H54 (cell line): ENCODE measurements around the gene C2CD4B.
A peak's percentile ranks its signal among the peaks of the same experiment; 100 is the strongest.

ENCODE experiments used
- DNase-seq: peaks from one replicate; pipeline ENCODE4 v3.0.0; 2011; ENCODE audit warnings: low spot score, mixed read lengths; ENCODE audit not compliant: insufficient read length
- FAIRE-seq: peaks from 3 replicates; lab custom pipeline; 2011; peaks lifted over from hg19 to GRCh38; lab: Jason Lieb, UNC
- POLR2A ChIP-seq: IDR thresholded peaks from 2 replicates; pipeline ENCODE4 v1.6.1; 2011; ENCODE audit warnings: low read depth, mild to moderate bottlenecking, low read length

C2CD4B gene

DNA sequence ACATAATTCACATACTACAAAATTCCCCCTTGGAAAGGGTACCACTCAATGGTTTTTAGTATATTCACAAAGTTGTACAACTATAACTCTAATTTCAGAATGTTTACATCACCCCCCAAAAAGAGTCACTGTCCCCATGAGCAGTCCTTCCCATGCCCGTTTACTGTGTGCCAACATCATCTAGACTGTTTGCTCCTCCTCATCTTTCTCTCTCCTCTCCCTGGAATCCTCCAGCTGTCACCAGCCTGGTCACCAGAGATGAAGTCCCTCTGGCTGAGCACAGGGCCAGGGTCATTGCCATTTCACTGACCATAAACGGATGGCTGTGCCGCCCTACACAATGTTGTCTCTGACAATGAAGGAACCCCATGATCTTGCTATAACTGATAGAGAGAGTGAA is 45.2 kb downstream of the C2CD4B start:
- no peak for TF ChIP-seq POLR2A
- no peak for FAIRE-seq
- DNase-seq: no peak

DNA sequence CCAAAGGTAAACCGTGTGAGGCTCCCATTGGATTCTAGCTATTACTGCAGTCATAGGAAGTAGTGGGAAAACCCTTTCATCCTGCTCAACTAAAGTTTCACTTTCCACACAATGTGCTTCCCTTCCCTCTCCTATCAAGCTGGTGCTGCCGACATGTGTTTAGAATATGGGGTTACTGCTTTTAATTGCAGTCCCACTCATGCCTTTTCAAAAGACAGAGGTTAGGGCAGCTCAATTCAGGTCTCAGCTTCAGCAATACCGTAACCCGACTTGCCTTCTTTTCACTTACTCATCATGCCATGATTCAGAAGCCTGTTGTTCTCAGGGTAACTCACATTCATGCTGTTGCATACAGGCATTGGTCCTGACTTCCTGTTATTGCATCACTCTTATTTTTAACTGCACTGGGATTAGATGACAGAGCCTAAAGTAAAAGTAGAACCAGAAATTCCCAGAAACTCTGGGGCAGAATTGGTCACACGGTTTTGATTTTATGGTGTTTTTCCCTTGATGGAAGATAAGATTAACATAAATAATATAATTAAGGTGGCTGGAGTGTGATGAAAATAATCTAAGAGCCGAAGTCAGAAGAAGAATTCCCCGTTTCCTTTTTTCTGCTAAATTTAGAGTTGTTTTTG is 45.7 kb downstream of the C2CD4B start:
- FAIRE-seq (peak; percentile 64), DNase-seq (peak; percentile 42)
- TF ChIP-seq POLR2A: no peak

DNA sequence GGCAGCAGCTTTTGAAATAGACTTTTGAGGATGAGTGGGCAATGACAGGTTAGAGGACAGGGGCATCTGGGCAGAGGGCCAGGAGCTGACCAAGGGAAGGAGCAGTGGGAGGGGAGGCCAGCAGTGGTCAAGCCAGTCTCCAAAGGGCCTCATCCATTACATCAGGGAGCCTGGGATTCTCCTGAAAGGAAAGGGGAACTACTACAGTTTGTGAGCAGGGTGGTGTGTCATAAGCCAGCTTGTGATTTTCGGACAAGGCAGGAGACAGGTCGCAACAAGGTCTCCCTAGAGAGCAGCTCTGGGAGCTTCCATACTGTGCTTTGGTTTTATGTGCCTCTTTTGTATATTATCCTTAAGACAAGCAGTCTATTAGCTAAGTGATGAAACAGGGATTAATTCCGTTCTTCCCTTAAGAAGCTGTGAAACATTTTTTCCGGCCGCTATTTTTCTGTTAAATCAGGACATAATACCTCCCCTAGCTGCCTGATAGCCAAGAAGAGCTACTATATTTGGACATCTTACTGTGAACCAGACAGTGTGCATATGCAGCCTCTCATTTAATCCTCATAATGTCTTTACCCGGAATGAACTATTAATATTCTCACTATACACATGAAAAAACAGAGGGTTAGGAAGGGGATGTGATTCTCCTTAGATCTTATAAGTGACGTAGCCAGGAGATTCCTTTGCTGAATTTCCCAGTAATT is 46.4 kb downstream of the C2CD4B start:
- no peak for DNase-seq
- TF ChIP-seq POLR2A: no peak
- no peak for FAIRE-seq

DNA sequence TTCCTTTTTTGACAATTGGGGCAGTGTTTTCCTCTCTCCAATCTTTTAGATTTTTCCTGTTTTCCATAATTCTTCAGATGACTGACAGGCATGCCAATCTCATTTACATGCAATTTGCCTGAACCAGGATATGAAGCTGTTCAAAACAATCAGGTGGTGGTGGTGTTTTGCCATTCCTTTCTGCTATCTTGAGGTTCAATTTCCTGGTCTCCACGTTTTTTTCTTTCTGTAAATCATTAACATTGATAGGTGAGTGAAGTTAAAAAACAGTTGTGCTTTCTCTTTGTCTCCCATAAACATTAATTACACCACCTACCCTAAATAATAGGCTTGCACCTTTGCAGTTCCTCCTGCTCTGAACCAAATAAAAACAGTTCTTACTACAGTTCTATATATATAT is 49.2 kb downstream of the C2CD4B start:
- FAIRE-seq: no peak

More for the DNA sequence above, 49.2 kb downstream of the C2CD4B start:
- no peak for TF ChIP-seq POLR2A
- no peak for DNase-seq
